ENCODE data around the gene MRPS18B.

MRPS18B gene

DNA sequence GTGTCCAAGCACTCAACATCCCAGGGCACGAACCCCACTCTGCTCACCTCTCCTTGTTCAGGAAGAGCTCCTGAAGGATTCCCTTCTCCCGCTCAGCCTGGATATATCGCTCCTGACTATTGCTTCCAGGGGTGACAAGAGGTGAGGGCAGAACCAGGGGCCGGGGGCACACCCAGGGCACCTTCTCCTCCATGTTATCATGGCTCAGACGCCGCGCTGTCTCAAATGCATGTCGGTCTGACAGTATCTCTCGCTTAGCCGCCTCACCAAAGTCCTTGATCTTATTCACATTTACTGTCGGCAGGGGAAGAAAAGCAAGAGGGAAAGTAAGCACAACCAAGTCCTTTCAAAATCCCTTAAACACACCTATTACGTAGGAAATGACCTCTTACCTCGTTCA, 13.7 kb upstream of the MRPS18B start:
- DNase-seq (ENCODE audit: low read depth, low spot score): no peak

DNA sequence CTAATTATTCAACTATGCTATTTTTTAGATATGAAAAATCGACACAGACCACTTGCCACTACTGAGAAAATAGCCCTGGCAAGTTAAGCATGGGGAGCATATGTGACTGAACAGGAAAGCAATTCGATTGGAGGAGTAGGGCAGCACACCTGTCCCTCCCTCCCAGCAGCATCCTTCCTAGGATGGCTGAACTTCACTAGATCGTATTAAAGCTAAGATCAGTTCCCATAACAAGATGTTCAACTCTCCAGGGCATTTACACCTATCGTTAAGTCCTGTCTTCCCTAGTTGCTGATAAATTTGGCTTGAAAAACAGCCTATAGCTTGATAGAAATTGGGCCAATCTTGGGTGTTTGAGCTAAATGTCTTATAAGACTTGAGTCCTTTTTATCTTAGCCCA, 7.6 kb upstream of the MRPS18B start:
- DNase-seq (ENCODE audit: low read depth, low spot score): no peak

- no peak for DNase-seq (ENCODE audit: low read depth, low spot score)
Measured at GRCh38 chr6:30611150-30611855, 6.3 kb upstream of the MRPS18B start.

DNA sequence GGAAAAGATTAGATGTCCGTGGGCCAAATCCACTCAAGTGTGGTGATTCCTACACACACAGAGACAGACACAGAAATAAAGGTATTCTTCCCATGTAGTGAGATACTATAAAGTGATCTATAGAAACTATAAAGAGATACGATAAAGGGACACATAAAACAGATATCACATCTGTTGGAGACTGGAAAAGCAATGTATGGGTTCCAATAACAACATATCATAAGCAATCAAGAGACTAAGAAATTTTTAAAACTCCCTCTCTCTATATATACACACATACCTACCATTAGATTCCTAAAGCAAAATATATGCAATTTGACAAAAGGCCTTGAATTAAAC, 5.8 kb upstream of the MRPS18B start:
- DNase-seq (ENCODE audit: low read depth, low spot score): no peak

GRCh38 chr6:30612213-30612612, 5.4 kb upstream of the MRPS18B start:
- DNase-seq (ENCODE audit: low read depth, low spot score): no peak

DNA sequence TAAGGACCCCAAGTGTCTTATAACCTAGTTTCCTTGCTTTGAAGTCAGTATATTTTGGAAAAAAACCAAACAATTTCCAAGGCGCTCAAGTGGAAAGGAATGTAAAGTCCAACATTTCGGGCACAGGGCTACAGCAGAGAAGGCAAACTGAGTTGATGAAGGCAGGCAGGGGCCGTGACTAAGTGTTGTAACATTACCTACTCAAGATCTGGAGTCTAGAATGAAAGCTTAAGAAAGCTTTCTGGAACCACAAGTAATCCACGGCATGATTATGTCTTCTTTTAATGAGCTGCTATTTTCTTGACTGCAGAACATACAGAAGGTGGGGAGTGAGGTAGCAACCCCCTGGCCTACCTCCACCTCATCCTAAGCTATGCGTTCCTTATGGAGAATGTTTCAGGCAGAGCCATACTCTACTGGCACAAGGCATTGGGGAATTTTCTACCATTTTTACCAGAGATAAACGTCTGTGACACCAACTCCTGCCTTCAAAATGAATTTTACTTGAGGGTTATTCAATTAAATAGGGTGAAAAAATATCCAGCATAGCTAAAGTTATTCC, 4.9 kb upstream of the MRPS18B start:
- DNase-seq (ENCODE audit: low read depth, low spot score): no peak

DNA sequence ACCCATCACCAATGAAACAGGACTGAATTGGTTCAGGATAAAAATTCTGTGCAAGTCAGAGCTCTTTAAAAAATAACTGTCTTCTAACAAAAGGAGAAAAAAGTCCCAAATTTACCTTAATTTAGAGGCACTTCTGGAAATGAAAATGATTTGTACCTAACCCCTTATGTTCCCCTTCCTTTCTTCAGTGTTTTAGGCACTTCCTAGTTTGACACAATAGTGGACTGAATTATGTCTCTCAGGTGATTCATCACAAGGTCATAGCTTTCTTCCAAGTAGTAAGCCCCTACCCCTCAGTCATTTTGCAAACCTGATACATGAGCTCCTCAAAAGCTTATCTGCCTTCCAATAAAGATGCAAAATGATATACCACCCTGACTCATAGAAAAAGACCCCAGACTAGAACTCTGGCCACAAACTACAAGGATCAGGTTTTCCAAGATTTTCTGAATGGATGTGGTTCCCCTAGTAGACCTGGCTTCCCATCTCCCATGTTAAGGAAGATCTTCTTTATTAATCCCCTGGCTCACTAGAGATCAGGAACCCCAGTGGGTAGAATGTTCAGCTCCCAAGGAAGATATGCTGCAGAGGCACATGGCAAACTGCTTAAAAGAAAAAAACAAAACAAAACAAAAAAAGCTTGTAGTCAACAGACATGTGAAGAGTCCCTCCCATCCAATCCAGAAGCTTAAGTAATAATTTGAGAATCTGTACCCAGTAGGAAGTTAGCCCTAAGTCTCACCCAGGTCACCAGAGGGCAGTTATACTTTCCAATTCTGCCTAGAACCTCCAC, 4.2 kb upstream of the MRPS18B start:
- DNase-seq (ENCODE audit: low read depth, low spot score): no peak

DNA sequence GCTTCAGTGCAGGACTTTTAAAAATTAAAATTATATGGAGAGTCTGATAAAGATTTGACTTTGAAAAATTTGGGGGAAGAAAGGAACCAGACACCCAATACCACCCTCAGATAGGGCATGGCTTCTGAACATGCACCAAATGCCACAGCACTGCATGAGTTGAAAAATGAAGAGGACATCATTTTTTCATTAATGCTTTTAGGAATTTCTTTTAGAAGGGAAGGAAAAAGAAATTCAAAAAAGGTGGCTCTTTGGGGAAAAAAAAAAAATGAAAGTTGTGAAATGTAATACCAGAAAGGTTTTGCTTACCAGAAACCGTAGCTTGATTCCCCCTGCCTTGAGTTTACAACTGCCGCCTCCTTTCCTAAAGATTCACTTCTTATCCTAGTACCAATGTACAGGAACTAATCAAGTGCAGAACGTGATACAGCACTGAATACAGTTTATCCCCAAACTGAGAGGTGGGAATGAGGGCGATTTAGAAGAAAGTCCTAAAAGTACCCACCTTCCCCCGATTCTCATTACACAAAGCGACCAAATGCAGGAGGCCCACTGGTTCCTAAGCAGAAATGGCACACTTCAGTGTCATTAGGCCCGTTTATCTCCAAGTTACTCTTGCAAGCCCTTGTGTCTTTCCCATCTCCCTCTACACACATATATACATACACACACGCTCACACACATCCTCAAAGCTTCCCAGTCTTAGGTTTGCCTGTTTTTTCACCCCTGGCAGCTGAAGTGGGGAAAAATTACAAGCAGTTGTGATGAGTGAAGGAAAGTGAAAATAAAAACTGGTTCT, 3.4 kb upstream of the MRPS18B start:
- DNase-seq (ENCODE audit: low read depth, low spot score): no peak

GRCh38 chr6:30614843-30615218, 2.8 kb upstream of the MRPS18B start:
- peak; percentile 93 for DNase-seq (ENCODE audit: low read depth, low spot score)

DNA sequence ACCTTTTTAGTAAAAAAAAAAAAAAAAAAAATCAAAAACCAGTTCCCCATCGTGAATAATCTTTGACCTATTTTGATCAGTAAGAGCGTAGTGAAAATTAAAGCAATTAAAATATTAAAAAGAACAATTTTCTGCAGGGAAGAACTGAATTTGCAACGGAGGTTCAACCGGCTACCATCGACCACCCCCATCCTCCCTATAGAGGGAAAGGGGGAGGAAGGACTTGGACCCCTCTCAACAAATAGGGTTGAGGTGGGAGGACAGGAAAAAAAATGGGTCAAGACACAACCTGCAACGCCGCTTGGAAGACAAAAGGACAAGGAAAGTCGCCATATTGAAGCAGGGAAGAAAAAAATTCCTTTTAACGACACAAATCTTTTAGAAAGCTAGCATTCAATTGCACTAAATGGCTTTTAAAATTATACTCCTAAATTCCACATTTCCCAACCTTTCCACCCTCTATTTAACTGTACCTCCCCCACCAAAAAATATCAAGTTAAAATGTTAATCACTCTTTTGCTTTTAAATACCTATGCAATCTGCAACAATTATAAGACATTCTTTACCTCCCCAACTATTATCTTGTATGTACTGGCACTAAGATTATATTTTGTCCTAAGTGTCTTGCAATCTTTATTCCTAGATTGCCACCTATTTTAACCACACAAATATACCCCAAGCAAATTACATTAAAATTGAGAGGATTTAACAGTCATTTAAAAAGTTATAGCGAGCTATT, 2.3 kb upstream of the MRPS18B start:
- peak; percentile 41 for DNase-seq (ENCODE audit: low read depth, low spot score)

- no peak for DNase-seq (ENCODE audit: low read depth, low spot score)
Measured at GRCh38 chr6:30615958-30616810, 1.5 kb upstream of the MRPS18B start.

GRCh38 chr6:30616811-30617564, 652 bp upstream of the MRPS18B start, which contains the start of gene PPP1R10:
TSS of gene PPP1R10 (minus strand) at chr6:30617243. CDS start at chr6:30609944, 7,299 bp downstream.
- DNase-seq (ENCODE audit: low read depth, low spot score): peak; percentile 99

GRCh38 chr6:30618270-30618797, 694 bp downstream of the MRPS18B start:
- no peak for DNase-seq (ENCODE audit: low read depth, low spot score)

GRCh38 chr6:30619561-30619960, 1.9 kb downstream of the MRPS18B start:
- DNase-seq (ENCODE audit: low read depth, low spot score): no peak

GRCh38 chr6:30625511-30625910, 7.9 kb downstream of the MRPS18B start:
- no peak for DNase-seq (ENCODE audit: low read depth, low spot score)

GRCh38 chr6:30626484-30627366, 9.1 kb downstream of the MRPS18B start, which contains the start of gene ATAT1:
TSS of gene ATAT1 (plus strand) at chr6:30626874.
- DNase-seq (ENCODE audit: low read depth, low spot score): no peak

DNA sequence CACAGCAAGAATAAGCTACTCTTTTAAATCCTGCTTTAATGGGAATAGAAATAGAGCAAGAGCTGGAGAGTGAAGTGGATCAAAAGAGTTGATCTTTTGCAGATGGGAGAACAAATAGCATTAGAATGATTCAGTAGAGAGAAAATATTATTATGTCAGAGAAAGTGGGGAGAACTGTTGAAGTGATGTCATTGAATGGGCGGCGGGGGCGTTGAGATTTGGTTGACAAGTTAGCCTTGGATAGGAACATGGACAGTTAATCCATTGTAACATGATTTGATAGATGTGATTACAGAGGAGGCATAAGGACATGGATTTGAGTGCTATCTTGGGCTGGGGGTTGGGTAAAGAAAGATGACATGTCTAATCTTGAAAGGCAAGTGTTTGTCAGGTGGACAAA, 18.2 kb downstream of the MRPS18B start:
- DNase-seq (ENCODE audit: low read depth, low spot score): no peak

DNA sequence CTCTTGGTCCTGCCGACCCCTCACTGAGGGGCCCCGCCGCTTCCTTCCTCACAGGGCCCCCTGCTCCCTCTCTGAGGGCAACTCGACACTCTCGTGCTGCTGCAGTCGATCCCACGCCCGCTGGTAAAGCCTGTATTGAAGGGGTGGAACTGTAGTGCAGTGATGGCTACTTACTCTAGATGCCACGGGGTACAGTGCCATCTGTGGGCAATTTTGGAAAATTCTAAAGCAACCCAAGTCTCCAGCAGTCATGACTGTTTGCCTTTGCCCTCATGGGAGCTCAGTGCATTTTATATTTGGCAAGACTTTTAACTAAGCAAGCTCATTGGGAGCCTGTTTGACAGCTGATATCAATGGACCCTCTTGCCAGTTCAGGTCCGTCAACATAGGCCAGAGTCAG, 22.8 kb downstream of the MRPS18B start:
- DNase-seq (ENCODE audit: low read depth, low spot score): no peak

All from smooth muscle cell of the brain vasculature (primary cell).